Measurements from ENCODE around the gene ZMAT1.
"Not testable (repeated sequence)": the region's sequence is repeated elsewhere in the genome, so short reads cannot be mapped to it uniquely, and the experiment has no call there.

Gene ZMAT1

GRCh38 chrX:101931488-101932248 is at the start of gene ZMAT1:
Gene ZMAT1, minus strand, starts transcription at chrX:101932027. Its CDS starts 19 bp downstream, at chrX:101932008.
- peaks cover 8% of the 10 kb centered on the region for H3K4me1 Mint-ChIP-seq (ENCODE audit: low read depth)
- peak within 1 kb of the TSS; percentile 77 for H3K27ac Mint-ChIP-seq
- H3K9me3 Mint-ChIP-seq = peaks cover 12% of the 10 kb centered on the region
- H3K36me3 Mint-ChIP-seq (ENCODE audit: low read depth) = no peaks in the 10 kb centered on the region
- peak within 1 kb of the TSS; percentile 76 for H3K4me3 Mint-ChIP-seq
- intact Hi-C loops (cut with micrococcal nuclease) = loop anchor here (5.0 kb wide), 2 partner anchors 514 to 1109 kb away; partner anchors contain the start of gene CSTF2
- H3K27me3 Mint-ChIP-seq = no peaks in the 10 kb centered on the region

- H3K9me3 Mint-ChIP-seq = peaks cover 14% of the 10 kb centered on the region
- intact Hi-C loops (cut with micrococcal nuclease) = no loop called here
- H3K4me1 Mint-ChIP-seq (ENCODE audit: low read depth) = no peaks in the 10 kb centered on the region
- no peaks in the 10 kb centered on the region for H3K27me3 Mint-ChIP-seq
- no peaks in the 10 kb centered on the region for H3K36me3 Mint-ChIP-seq (ENCODE audit: low read depth)
- H3K27ac Mint-ChIP-seq = no peak overlapping the region
- no peak overlapping the region for H3K4me3 Mint-ChIP-seq
These were observed 45.3 kb upstream of the ZMAT1 start for GRCh38 chrX:101977106-101977505.

DNA sequence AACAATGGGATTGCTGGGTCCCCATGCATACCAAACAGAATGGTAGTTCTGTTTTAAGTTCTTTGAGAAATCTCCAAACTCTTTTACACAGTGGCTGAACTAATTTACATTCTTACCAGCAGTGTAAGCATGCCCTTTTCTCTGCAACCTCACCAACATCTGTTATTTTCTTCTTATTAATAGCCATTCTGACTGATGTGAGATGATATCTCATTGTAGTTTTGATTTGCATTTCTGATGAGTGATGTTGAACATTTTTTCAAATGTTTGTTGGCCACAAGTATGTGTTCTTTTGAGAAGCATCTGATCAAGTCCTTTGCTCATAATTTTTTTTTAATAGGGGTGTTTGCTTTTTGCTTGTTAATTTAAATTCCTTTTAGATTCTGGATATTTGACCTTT is 41.2 kb upstream of the ZMAT1 start:
- intact Hi-C loops (cut with micrococcal nuclease) = no loop called here
- Mint-ChIP-seq H3K4me1 (ENCODE audit: low read depth) (no peaks in the 10 kb centered on the region), H3K27ac (no peak overlapping the region), H3K4me3 (no peak overlapping the region), H3K27me3 (no peaks in the 10 kb centered on the region), H3K36me3 (ENCODE audit: low read depth) (no peaks in the 10 kb centered on the region), H3K9me3 (peaks cover 14% of the 10 kb centered on the region)

- H3K27me3 Mint-ChIP-seq; H3K27ac Mint-ChIP-seq; H3K9me3 Mint-ChIP-seq; intact Hi-C loops (cut with micrococcal nuclease); H3K4me1 Mint-ChIP-seq (ENCODE audit: low read depth); H3K4me3 Mint-ChIP-seq; H3K36me3 Mint-ChIP-seq (ENCODE audit: low read depth): not testable (repeated sequence)
These were observed 33.2 kb upstream of the ZMAT1 start for GRCh38 chrX:101964923-101965539.

DNA sequence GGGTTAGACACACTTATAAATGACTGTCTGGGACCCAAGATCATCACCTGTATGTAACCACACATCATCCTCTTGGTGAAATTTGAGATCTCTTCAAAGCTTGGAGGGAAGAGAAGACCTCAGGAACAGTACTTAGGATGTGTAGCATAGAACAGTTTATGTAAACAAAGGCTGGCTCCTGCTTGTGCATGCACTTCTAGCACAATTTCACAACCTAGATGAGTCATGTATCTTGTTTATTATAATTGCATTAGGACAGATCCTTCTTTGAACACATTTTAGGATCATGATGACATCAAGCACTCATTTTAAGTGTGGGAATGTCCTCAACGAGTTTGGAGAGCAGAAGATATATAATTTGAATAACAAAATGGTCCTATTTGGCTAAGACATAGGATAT is 26.3 kb upstream of the ZMAT1 start:
- Mint-ChIP-seq H3K4me1 (ENCODE audit: low read depth) (no peaks in the 10 kb centered on the region), H3K4me3 (no peak overlapping the region), H3K36me3 (ENCODE audit: low read depth) (no peaks in the 10 kb centered on the region), H3K27ac (no peak overlapping the region), H3K9me3 (peaks cover 5% of the 10 kb centered on the region), H3K27me3 (no peaks in the 10 kb centered on the region)
- intact Hi-C loops (cut with micrococcal nuclease) = no loop called here

DNA sequence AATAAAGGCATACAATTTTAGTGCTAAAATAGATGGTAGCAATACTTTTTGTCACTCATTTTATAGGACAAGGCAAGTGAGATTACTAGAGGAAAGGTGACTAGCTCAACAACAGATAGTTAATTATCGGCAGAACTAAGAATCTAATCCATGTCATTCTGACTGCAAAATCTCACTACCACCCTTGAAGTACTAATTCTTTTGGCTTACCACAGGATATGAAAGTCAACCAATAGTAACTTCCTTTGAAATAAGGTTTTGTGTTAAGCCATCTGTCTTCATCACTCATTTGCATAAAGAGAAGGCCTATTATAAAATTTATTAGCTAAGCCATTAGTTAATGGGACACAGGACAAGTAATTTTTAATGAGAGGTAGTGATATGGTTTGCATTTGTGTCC is 25.3 kb upstream of the ZMAT1 start:
- intact Hi-C loops (cut with micrococcal nuclease) = no loop called here
- Mint-ChIP-seq H3K27me3 (no peaks in the 10 kb centered on the region), H3K9me3 (peaks cover 15% of the 10 kb centered on the region), H3K4me3 (no peak overlapping the region), H3K36me3 (ENCODE audit: low read depth) (no peaks in the 10 kb centered on the region), H3K4me1 (ENCODE audit: low read depth) (no peaks in the 10 kb centered on the region), H3K27ac (no peak overlapping the region)

GRCh38 chrX:101956556-101956955 is 24.7 kb upstream of the ZMAT1 start:
- no peaks in the 10 kb centered on the region for H3K4me1 Mint-ChIP-seq (ENCODE audit: low read depth)
- intact Hi-C loops (cut with micrococcal nuclease) = no loop called here
- peaks cover 21% of the 10 kb centered on the region for H3K9me3 Mint-ChIP-seq
- H3K36me3 Mint-ChIP-seq (ENCODE audit: low read depth) = no peaks in the 10 kb centered on the region
- H3K27me3 Mint-ChIP-seq = no peaks in the 10 kb centered on the region
- no peak overlapping the region for H3K4me3 Mint-ChIP-seq
- no peak overlapping the region for H3K27ac Mint-ChIP-seq

DNA sequence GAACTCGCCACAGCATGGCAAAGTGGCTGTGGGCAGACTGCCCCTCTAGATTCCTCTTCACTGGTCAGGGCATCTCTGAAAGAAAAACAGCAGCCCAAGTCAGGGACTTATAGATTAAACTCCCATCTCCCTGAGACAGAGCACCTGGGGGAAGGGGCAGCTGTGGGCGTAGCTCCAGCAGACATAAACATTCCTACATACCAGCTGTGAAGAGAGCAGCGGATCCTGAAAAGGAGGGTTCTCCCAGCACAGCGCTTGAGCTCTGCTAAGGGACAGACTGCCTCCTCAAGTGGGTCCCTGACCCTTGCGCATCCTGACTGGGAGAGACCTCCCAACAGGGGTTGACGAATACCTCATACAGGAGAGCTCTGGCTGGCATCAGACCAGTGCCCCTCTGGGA is 18.8 kb upstream of the ZMAT1 start:
- H3K4me3 Mint-ChIP-seq = no peak overlapping the region
- H3K27ac Mint-ChIP-seq = no peak overlapping the region
- H3K36me3 Mint-ChIP-seq (ENCODE audit: low read depth) = no peaks in the 10 kb centered on the region
- H3K9me3 Mint-ChIP-seq = peaks cover 24% of the 10 kb centered on the region
- intact Hi-C loops (cut with micrococcal nuclease) = no loop called here
- no peaks in the 10 kb centered on the region for H3K27me3 Mint-ChIP-seq
- H3K4me1 Mint-ChIP-seq (ENCODE audit: low read depth) = peaks cover 7% of the 10 kb centered on the region

DNA sequence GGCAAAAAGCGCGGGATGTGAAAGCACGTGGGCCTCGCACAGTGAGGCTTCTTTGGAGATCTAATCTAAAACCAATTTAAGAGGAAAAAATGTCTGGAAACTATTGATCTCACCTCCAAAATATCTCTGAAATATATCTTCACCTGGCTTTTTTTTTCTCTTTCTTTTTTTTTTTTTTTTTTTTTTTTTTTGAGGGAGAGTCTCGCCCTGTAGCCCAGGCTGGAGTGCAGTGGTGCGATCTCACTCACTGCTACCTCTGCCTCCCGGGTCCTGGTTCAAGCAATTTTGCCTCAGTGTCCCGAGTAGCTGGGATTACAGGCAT is 383 bp upstream of the ZMAT1 start:
- intact Hi-C loops (cut with micrococcal nuclease) = loop anchor here (5.0 kb wide), 2 partner anchors 515 to 1110 kb away; partner anchors contain the start of gene CSTF2
- peak overlapping the region; percentile 76 for H3K4me3 Mint-ChIP-seq
- peaks cover 8% of the 10 kb centered on the region for H3K4me1 Mint-ChIP-seq (ENCODE audit: low read depth)
- H3K27me3 Mint-ChIP-seq = no peaks in the 10 kb centered on the region
- H3K9me3 Mint-ChIP-seq = peaks cover 12% of the 10 kb centered on the region
- peak overlapping the region; percentile 77 for H3K27ac Mint-ChIP-seq
- no peaks in the 10 kb centered on the region for H3K36me3 Mint-ChIP-seq (ENCODE audit: low read depth)

DNA sequence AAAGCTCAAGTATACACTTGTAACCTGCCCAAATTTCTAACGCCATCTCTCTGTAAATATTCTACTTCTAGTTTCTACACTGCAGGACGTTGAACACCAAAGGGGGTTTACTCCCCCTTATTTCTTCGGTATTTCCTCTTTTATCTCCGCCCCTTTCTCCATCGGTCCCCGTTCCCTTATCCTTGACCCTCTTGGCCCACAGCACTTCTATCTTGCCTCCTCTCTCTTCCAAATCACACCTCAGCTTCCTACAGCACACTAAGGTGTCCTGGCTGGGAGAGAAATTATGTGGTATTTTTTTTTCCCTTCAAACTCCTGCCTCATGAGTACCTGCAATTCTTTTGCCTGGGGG is 715 bp downstream of the ZMAT1 start:
- peaks cover 12% of the 10 kb centered on the region for H3K9me3 Mint-ChIP-seq
- H3K4me3 Mint-ChIP-seq = peak overlapping the region; percentile 76
- peak overlapping the region; percentile 77 for H3K27ac Mint-ChIP-seq
- H3K4me1 Mint-ChIP-seq (ENCODE audit: low read depth) = peaks cover 8% of the 10 kb centered on the region
- H3K36me3 Mint-ChIP-seq (ENCODE audit: low read depth) = no peaks in the 10 kb centered on the region
- H3K27me3 Mint-ChIP-seq = no peaks in the 10 kb centered on the region
- intact Hi-C loops (cut with micrococcal nuclease) = loop anchor here (5.0 kb wide), 2 partner anchors 514 to 1109 kb away; partner anchors contain the start of gene CSTF2

- H3K9me3 Mint-ChIP-seq = no peaks in the 10 kb centered on the region
- no peak overlapping the region for H3K4me3 Mint-ChIP-seq
- no peaks in the 10 kb centered on the region for H3K27me3 Mint-ChIP-seq
- intact Hi-C loops (cut with micrococcal nuclease) = no loop called here
- peaks cover under 1% of the 10 kb centered on the region for H3K4me1 Mint-ChIP-seq (ENCODE audit: low read depth)
- H3K27ac Mint-ChIP-seq = no peak overlapping the region
- H3K36me3 Mint-ChIP-seq (ENCODE audit: low read depth) = no peaks in the 10 kb centered on the region
These were observed 6.1 kb downstream of the ZMAT1 start for GRCh38 chrX:101925733-101926132.

DNA sequence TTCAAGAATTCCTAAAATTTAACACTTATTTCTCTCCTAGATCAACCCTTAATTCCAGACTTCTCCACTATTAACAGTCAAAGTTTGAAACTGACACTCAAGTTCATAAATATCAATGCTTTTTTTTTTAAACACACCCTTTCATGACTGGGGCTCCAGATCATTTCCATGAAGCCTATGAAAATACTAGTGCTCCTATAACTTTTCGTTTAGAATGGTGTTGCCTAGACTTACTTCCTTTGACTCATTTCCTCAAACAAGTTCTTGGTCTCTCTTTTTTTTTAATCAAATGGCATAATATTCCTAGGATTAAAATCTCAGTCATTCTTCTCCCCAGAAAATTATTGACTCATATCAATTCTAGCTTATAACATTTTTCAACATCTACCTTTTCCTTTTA is 13.1 kb downstream of the ZMAT1 start:
- Mint-ChIP-seq H3K4me3 (no peak overlapping the region), H3K9me3 (peaks cover under 1% of the 10 kb centered on the region), H3K36me3 (ENCODE audit: low read depth) (no peaks in the 10 kb centered on the region), H3K4me1 (ENCODE audit: low read depth) (no peaks in the 10 kb centered on the region), H3K27me3 (no peaks in the 10 kb centered on the region), H3K27ac (no peak overlapping the region)
- intact Hi-C loops (cut with micrococcal nuclease) = no loop called here

- Mint-ChIP-seq H3K27ac (no peak overlapping the region), H3K9me3 (peaks cover 16% of the 10 kb centered on the region), H3K27me3 (no peaks in the 10 kb centered on the region), H3K4me1 (ENCODE audit: low read depth) (no peaks in the 10 kb centered on the region), H3K4me3 (no peak overlapping the region), H3K36me3 (ENCODE audit: low read depth) (no peaks in the 10 kb centered on the region)
- intact Hi-C loops (cut with micrococcal nuclease) = no loop called here
These were observed 25.6 kb downstream of the ZMAT1 start for GRCh38 chrX:101906136-101906796.

DNA sequence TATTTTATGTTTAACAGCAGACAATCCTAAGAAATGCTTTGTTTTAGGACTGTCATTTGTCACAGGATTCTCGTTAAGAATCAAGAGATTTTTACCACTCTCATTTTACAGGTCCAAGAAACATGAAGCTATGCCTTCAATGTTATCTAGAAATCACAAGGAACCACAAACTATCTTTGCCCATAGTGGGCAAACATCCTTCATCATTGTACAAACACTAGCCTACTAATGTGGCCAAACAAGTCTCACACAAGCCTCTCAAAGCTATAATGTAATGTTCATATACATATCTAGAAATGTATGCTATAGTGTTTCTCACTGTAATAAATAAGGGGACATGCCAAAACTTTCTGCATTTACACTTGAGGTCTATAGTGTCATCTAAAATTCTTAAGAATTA is 26.8 kb downstream of the ZMAT1 start:
- H3K36me3 Mint-ChIP-seq (ENCODE audit: low read depth) = no peaks in the 10 kb centered on the region

More for the DNA sequence above, 26.8 kb downstream of the ZMAT1 start:
- H3K9me3 Mint-ChIP-seq = peaks cover 4% of the 10 kb centered on the region
- H3K27me3 Mint-ChIP-seq = no peaks in the 10 kb centered on the region
- H3K27ac Mint-ChIP-seq = no peak overlapping the region
- H3K4me3 Mint-ChIP-seq = no peak overlapping the region
- H3K4me1 Mint-ChIP-seq (ENCODE audit: low read depth) = no peaks in the 10 kb centered on the region
- intact Hi-C loops (cut with micrococcal nuclease) = no loop called here

All from dendritic cell treated with granulocyte-macrophage colony-stimulating factor and Interleukin-4, amounts not matched to agents 40 ng/mL and 50 ng/mL, for 4 days (primary cell).